Stimulated activated CD4-positive, alpha-beta T cell treated with anti-CD3 and anti-CD28 coated beads, Interleukin-15, amount 100 ng/mL, for 1 hour (primary cell): ENCODE measurements around the gene ADARB2.

Experiments used
- DNase-seq, 2 donors: peaks; one replicate each; pipeline ENCODE4 v3.0.0-alpha.2; 2020; ENCODE audit warnings: low read depth in 1 of 2, low spot score in 1 of 2

The ADARB2 gene

GRCh38 chr10:1151076-1152033 lies 586.0 kb downstream of the ADARB2 start:
- no peak for DNase-seq

DNA sequence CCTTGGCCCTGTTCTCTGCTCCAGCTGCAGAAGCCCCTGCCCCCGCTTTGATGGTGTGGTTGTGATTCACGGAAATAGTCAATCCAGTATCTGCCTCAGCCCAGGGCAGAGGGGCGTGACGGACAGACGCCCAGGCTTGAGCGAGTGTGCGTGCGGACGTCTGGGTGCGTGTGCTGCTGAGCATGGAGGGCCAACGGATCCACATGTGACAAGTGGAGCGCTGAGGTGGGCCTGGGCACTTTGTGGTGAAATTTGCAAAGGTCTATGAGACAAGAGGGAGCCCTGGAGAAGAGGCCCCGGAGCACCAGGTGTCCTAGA lies 586.7 kb downstream of the ADARB2 start:
- DNase-seq: no peak

GRCh38 chr10:1149793-1150637 lies 587.3 kb downstream of the ADARB2 start:
- DNase-seq: no peak

GRCh38 chr10:1148855-1149605 lies 588.3 kb downstream of the ADARB2 start:
- no peak for DNase-seq

- DNase-seq: no peak
Measured at GRCh38 chr10:1147810-1148209, 589.5 kb downstream of the ADARB2 start.

- no peak for DNase-seq
Measured at GRCh38 chr10:1142596-1142995, 594.7 kb downstream of the ADARB2 start.

DNA sequence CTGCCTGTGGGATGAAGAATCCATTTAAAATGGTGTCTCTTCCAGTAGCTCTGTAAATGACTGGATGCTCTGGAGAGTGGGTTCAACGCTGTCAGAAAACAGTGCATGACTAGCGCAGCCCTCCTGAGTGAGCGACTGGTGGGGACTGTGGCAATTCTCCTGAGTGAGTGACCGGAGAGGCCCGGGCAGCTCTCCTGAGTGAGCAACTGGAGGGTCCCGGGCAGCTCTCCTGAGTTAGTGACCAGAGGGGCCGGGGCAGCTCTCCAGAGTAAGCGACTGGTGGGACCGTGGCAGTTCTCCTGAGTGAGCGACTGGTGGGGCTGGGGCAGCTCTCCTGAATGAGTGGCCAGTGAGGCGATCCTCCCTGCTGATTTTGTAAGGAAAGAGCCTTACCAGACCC lies 595.6 kb downstream of the ADARB2 start:
- no peak for DNase-seq

DNA sequence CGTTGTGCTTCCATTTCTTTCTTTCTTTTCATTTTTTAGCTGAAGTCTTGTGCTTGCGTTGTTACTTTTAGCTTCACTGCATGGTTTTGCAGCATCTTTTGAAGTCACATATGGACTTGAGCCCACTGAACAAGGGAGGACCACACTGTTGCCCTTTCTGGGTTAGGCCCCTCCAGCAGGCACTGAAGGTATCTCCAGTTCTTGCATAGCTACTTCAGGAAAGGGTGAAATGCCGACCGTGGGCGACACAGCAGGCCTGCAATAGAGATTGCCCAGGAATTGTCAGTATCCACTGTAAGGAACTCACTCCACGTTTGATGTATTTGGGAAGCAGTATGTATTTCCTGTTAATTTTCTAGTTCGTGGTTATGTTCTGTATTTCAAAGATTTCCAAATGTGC lies 596.1 kb downstream of the ADARB2 start:
- DNase-seq: no peak

- DNase-seq: no peak
Measured at GRCh38 chr10:1138529-1138928, 598.8 kb downstream of the ADARB2 start.

DNA sequence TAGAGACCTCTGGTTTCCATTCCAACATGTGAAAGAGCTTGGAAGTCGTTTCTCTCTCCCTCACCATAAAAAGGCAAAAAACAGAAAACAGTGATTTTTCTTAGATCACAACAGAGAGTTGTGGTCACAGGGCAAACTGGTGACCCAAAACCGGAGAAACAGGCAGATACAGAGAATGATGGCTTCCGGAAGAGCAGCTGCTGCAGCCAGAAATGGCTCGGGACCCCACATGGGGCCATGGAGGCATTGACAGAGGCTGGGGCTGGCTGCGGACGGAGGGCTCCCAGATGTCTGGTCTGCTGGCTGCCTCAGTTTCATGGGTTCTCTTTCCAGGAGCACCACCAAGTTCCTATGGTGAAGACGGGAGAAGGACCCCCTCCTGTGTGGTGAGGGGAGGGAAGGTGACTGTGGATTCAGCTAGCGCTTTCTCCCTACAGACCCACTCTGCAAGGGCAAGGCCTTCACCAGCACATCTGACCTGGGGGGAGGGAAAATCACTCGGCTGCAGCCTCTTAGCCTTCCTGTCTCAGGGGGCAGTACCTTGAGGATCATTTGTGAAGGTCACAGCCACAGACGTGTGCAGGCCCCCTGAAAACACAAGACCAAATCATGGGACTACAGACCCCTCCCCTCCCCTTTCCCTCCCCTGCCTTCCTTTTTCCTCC lies 599.7 kb downstream of the ADARB2 start:
- DNase-seq: no peak

GRCh38 chr10:1136268-1136667 lies 601.1 kb downstream of the ADARB2 start:
- DNase-seq: no peak

- DNase-seq: no peak
Measured at GRCh38 chr10:1134156-1134555, 603.2 kb downstream of the ADARB2 start.

GRCh38 chr10:1133495-1134045 lies 603.8 kb downstream of the ADARB2 start:
- no peak for DNase-seq

GRCh38 chr10:1132584-1132983 lies 604.7 kb downstream of the ADARB2 start:
- DNase-seq: no peak

- no peak for DNase-seq
Measured at GRCh38 chr10:1130995-1131790, 606.1 kb downstream of the ADARB2 start.

DNA sequence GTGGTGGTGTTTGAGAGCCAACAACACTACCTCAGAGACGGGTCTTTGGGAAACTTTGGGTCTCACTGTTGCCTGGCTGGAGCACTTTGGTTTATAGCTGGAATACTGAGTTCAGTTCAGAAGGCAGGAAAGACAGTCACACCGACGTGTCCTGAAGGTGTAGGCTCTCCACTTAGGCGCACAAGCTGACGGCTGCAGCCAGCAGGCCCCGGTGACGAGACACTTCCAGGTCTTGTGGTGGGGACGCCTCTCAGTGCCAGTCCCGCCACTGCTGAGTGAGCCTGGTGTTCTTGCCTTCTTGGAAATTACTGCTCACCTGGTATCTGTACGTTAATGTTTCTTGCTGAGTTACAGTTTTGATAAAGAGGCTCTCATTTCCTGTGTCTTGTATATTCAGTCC lies 607.1 kb downstream of the ADARB2 start:
- DNase-seq: no peak

GRCh38 chr10:1128649-1129048 lies 608.7 kb downstream of the ADARB2 start:
- no peak for DNase-seq

DNA sequence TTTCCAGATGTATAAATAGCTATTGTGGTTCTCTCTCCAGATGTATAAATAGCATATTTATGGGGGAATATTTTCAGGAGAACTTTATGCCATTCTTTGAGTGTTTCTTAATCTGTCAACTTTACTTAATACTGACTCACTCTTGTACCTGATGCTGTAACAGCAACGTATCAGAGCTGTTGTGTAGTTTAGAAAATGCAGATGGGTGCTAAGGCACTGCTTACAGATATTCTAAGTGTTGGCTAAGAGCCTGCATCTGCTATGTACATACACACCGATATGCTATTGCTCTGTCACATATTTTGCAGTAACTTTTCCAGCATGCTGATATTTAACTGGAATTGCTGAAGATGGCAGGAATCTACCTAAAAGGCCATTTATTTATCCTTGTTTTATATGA lies 609.2 kb downstream of the ADARB2 start:
- DNase-seq: no peak

- no peak for DNase-seq
Measured at GRCh38 chr10:1127629-1128028, 609.7 kb downstream of the ADARB2 start.
